Loucy (cell line): ENCODE measurements around the gene DCPS.

Experiments used
- H2AFZ ChIP-seq: fragments of 200-600 bp; sonication (generic); 2 replicates; pipeline ENCODE4 v1.6.0; 2016; ENCODE audit warnings: antibody characterized with exemption, mild to moderate bottlenecking, low read length, moderate library complexity
- H3F3A ChIP-seq: fragments of 200-600 bp; 2 replicates; pipeline ENCODE4 v1.6.0; 2016; ENCODE audit warnings: antibody characterized with exemption, low read depth, mild to moderate bottlenecking
- H3K27me3 ChIP-seq: fragments of 200-600 bp; sonication (generic); 2 replicates; pipeline ENCODE4 v1.6.1; 2014; ENCODE audit warnings: low read length, mild to moderate bottlenecking; ENCODE audit not compliant: insufficient read depth, poor library complexity, severe bottlenecking
- H3K36me3 ChIP-seq: fragments of 200-600 bp; sonication (generic); 2 replicates; pipeline ENCODE4 v1.6.1; 2016; ENCODE audit warnings: low read length; ENCODE audit not compliant: insufficient read depth
- H3K4me1 ChIP-seq: fragments of 200-600 bp; sonication (generic); 2 replicates; pipeline ENCODE4 v1.5.1; 2014; ENCODE audit warnings: low read length, mild to moderate bottlenecking; ENCODE audit not compliant: insufficient read depth, poor library complexity, severe bottlenecking
- H3K4me2 ChIP-seq: fragments of 200-600 bp; sonication (generic); 2 replicates; pipeline ENCODE4 v1.6.0; 2014; ENCODE audit warnings: antibody characterized with exemption, low read length, low read depth, mild to moderate bottlenecking; ENCODE audit not compliant: poor library complexity, severe bottlenecking
- H3K4me3 ChIP-seq: fragments of 200-600 bp; sonication (generic); 2 replicates; pipeline ENCODE4 v1.5.1; 2014; ENCODE audit warnings: low read length, mild to moderate bottlenecking, mixed read lengths; ENCODE audit not compliant: poor library complexity, severe bottlenecking
- H3K79me2 ChIP-seq: fragments of 200-600 bp; sonication (generic); 2 replicates; pipeline ENCODE4 v1.6.1; 2014; ENCODE audit warnings: low read length; ENCODE audit not compliant: insufficient read depth
- H3K9ac ChIP-seq: fragments of 200-600 bp; sonication (generic); 2 replicates; pipeline ENCODE4 v1.6.0; 2014; ENCODE audit warnings: mild to moderate bottlenecking, low read depth, low read length, moderate library complexity; ENCODE audit not compliant: poor library complexity, severe bottlenecking
- H3K9me2 ChIP-seq: fragments of 200-600 bp; sonication (generic); replicated peaks from 2 replicates; pipeline ENCODE4 v1.6.1; 2016; ENCODE audit warnings: low read depth, low read length, mixed read lengths
- H3K9me3 ChIP-seq: fragments of 200-600 bp; sonication (generic); 2 replicates; pipeline ENCODE4 v1.6.1; 2014; ENCODE audit warnings: mild to moderate bottlenecking, antibody characterized with exemption, low read length, low read depth; ENCODE audit not compliant: insufficient read depth
- H4K20me1 ChIP-seq: fragments of 200-600 bp; sonication (generic); 2 replicates; pipeline ENCODE4 v1.6.0; 2014; ENCODE audit warnings: antibody characterized with exemption, low read length, mild to moderate bottlenecking; ENCODE audit not compliant: insufficient read depth, poor library complexity, severe bottlenecking
- CTCF ChIP-seq: fragments of 200-600 bp; sonication (generic); conservative IDR thresholded peaks from 2 replicates; pipeline ENCODE4 v1.5.1; 2014; ENCODE audit warnings: mild to moderate bottlenecking, antibody characterized with exemption, low read length
- EZH2phosphoT487 ChIP-seq: fragments of 200-600 bp; IDR thresholded peaks from 2 replicates; pipeline ENCODE4 v1.6.1; 2018; ENCODE audit warnings: antibody characterized with exemption, mild to moderate bottlenecking, moderate library complexity, borderline replicate concordance

DCPS gene

GRCh38 chr11:126328938-126329643 lies 25.2 kb downstream of the DCPS start:
- no peak overlapping the region for H2AFZ ChIP-seq
- H3K4me1 ChIP-seq = no peaks in the 10 kb centered on the region
- H3K79me2 ChIP-seq = peaks cover 14% of the 10 kb centered on the region; the same call in 1 of the 2 replicates
- no peaks in the 10 kb centered on the region for H3K9me3 ChIP-seq
- H3K27me3 ChIP-seq = no peaks in the 10 kb centered on the region
- no peaks in the 10 kb centered on the region for H3K9me2 ChIP-seq
- H3K4me3 ChIP-seq = no peak overlapping the region
- no peaks in the 10 kb centered on the region for H3F3A ChIP-seq
- TF ChIP-seq CTCF (no peak), EZH2phosphoT487 (no peak)
- no peak overlapping the region for H3K4me2 ChIP-seq
- H4K20me1 ChIP-seq = no peaks in the 10 kb centered on the region
- no peak overlapping the region for H3K9ac ChIP-seq
- peaks cover 31% of the 10 kb centered on the region; the same call in 1 of the 2 replicates for H3K36me3 ChIP-seq

GRCh38 chr11:126329644-126330211 lies 25.9 kb downstream of the DCPS start:
- Histone ChIP-seq H3K9ac (no peak overlapping the region), H3K9me2 (no peaks in the 10 kb centered on the region), H3K9me3 (no peaks in the 10 kb centered on the region), H3K36me3 (peaks cover 34% of the 10 kb centered on the region; the same call in 1 of the 2 replicates), H3K4me1 (no peaks in the 10 kb centered on the region), H2AFZ (no peak overlapping the region), H3K79me2 (peaks cover 14% of the 10 kb centered on the region; the same call in 1 of the 2 replicates), H4K20me1 (no peaks in the 10 kb centered on the region), H3K27me3 (no peaks in the 10 kb centered on the region), H3K4me3 (no peak overlapping the region), H3F3A (no peaks in the 10 kb centered on the region), H3K4me2 (no peak overlapping the region)
- TF ChIP-seq CTCF = no peak
- TF ChIP-seq EZH2phosphoT487 = no peak

- Histone ChIP-seq H4K20me1 (no peaks in the 10 kb centered on the region), H2AFZ (no peak overlapping the region), H3K79me2 (peaks cover 14% of the 10 kb centered on the region; the same call in 1 of the 2 replicates), H3K9ac (no peak overlapping the region), H3K9me3 (no peaks in the 10 kb centered on the region), H3K4me2 (no peak overlapping the region), H3F3A (no peaks in the 10 kb centered on the region), H3K9me2 (no peaks in the 10 kb centered on the region), H3K27me3 (no peaks in the 10 kb centered on the region), H3K36me3 (peaks cover 39% of the 10 kb centered on the region; the same call in 1 of the 2 replicates), H3K4me3 (no peak overlapping the region), H3K4me1 (peaks cover 13% of the 10 kb centered on the region)
- TF ChIP-seq EZH2phosphoT487 = no peak
- no peak for TF ChIP-seq CTCF
Observed at GRCh38 chr11:126331286-126331685, 27.4 kb downstream of the DCPS start.
